Neuron (in vitro differentiated cells): ENCODE measurements around the gene OSBP2.

ENCODE experiments used
- H2AFZ ChIP-seq: one replicate; pipeline ENCODE4 v1.6.1; 2013; ENCODE audit warnings: low read depth, mild to moderate bottlenecking, inconsistent platforms, low read length, moderate library complexity
- H3K27me3 ChIP-seq: one replicate; pipeline ENCODE4 v1.6.1; 2013; ENCODE audit warnings: low read length; ENCODE audit not compliant: insufficient read depth
- H3K36me3 ChIP-seq: one replicate; pipeline ENCODE4 v1.6.1; 2013; ENCODE audit warnings: low read length; ENCODE audit not compliant: insufficient read depth
- H3K4me1 ChIP-seq: one replicate; pipeline ENCODE4 v1.6.1; 2013; ENCODE audit warnings: low read length; ENCODE audit not compliant: insufficient read depth
- H3K4me3 ChIP-seq: 2 replicates; pipeline ENCODE4 v1.5.1; 2013; ENCODE audit warnings: mild to moderate bottlenecking, low read length, moderate library complexity
- H3K9me3 ChIP-seq: one replicate; pipeline ENCODE4 v1.6.1; 2013; ENCODE audit warnings: low read length

OSBP2 gene

DNA sequence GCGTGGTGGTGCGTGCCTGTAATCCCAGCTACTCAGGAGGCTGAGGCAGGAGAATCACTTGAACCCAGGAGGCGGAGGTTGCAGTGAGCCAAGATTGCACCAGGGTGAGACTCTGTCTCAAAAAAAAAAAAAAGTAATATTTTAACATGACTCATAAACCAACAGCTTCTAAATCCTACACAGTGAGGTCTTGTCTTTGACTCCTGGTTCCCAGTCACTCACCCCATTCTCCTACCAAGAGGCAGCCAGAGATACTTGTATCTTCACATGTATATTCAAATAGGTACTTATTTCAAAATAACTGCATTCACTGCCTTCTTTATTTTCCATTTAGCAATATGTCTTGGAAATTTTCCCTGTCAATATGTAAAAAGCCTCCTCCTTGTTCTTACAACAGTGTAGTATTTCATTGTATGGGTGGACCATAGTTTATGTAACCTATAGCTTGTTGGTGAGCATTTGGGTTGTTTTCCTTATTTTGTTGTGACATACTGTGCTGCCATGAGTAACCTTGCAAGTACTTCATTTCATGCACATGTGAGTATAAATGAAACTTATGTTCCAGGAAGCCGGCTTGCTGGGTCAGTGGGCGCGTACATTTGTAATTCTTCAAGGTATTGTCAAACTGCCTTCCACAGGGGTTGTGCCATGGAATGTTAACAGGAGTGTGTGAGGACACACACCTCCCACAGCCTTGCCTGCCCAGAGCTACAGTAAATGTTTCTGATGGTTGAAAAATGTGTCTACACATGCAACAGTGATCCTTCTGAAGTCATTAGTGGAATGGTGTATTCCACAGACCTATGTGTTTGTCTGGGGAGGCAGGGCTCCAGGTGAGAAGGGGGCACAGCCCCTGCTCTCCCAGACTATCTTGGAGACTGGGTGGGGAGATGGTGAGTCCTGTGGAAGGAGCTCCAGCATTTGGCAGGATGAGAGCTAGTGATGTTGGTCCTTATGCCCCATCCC is 47.9 kb downstream of the OSBP2 start:
- Histone ChIP-seq H3K9me3 (no peaks in the 10 kb centered on the region), H2AFZ (no peak overlapping the region), H3K4me1 (no peaks in the 10 kb centered on the region), H3K27me3 (no peaks in the 10 kb centered on the region), H3K36me3 (no peaks in the 10 kb centered on the region), H3K4me3 (no peak overlapping the region)

DNA sequence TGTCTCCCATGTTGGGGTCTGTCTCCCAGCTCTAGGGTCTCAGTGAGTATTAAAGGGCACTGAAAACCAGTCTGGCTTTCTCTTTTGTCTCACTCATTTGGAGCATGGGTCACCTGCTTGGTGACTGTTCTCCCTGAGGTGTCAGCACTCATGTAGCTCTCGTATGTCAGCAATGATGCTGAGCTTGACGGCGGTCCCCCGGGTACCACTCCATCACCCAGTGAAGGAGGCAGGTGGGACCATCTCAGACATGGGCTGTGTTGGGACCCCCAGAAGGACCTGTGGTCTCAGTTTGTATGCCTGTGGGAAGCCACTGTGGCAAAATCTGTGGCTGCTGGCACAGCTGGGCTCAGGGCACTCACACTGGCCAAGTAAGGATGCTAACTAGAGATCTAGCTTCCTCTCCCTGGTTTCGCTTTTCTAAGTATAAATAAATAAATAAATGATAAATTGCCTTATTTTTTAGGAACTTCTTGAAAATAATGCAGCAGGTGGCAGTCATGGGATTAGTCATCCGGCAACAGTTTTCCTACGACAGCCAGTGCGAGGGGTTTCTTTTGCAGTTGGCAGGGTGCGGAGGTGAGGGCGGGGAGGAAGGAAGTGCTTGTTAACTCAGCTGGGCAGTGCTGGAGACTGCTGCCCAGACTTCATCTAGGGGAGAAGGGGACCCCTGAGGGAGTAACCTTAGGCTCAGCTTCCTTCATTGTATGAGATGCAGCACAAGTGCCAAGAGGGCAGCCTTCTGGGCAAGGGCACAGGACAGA is 48.8 kb downstream of the OSBP2 start:
- Histone ChIP-seq H3K4me1 (no peaks in the 10 kb centered on the region), H3K36me3 (no peaks in the 10 kb centered on the region), H3K9me3 (no peaks in the 10 kb centered on the region), H2AFZ (no peak overlapping the region), H3K4me3 (no peak overlapping the region), H3K27me3 (no peaks in the 10 kb centered on the region)

DNA sequence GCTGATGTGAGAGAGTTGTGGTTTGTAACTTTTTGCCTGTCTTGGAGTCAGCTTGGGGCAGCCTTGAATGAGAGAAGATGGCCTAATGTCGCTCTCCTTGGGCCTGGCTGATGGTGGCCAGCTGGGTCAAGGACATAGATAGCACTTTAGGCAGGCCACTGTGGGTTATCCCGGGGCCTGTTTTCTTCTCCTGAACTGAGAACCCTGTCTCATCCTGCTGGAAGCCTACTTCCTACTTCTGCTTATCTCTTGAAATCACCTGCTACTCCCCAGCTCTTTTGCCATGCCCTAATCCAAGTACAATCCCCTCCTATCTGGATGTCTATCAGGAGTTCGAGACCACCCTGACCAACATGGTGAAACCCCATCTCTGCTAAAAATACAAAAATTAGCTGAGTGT is 49.5 kb downstream of the OSBP2 start:
- Histone ChIP-seq H3K9me3 (no peaks in the 10 kb centered on the region), H3K27me3 (no peaks in the 10 kb centered on the region), H3K4me1 (no peaks in the 10 kb centered on the region), H3K4me3 (no peak overlapping the region), H2AFZ (no peak overlapping the region), H3K36me3 (no peaks in the 10 kb centered on the region)

DNA sequence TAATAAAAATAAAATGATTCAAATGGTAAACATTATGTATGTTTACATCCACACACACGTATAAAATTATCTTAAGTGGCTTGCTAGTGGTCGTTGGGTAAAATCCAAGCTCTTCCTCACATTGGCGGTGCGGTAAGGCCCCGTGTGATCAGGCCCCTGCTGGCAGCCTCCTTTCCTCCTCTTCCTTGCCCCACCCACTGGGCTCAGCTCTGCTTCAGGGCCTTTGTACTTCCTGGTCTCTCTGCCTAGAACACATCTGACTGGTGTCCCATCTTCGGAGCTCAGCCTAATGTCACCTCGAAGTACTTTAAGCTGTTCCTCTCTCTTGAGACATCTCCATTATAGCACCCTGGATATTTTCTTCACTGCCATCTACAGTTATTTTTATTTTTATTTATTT is 52.8 kb downstream of the OSBP2 start:
- Histone ChIP-seq H3K27me3 (no peaks in the 10 kb centered on the region), H2AFZ (no peak overlapping the region), H3K4me1 (no peaks in the 10 kb centered on the region), H3K9me3 (no peaks in the 10 kb centered on the region), H3K36me3 (no peaks in the 10 kb centered on the region), H3K4me3 (no peak overlapping the region)

DNA sequence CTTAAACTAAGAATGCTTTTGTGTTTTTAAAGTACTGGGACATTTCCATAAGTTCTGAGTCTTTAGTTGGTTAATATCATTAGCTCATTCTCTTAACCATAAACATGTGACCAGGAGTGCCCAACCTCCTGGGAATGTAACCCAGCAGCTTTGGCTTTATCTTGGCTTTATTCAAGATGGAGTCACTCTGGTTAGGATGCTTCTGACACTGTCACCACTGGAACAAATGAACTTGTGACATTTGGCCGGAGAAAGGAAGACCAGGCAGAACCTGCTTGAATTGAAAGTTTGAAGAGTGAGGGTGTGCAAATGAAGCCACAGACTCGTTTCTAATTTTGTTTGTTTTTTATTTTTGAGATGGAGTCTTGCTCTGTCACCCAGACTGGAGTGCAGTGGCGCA is 54.6 kb downstream of the OSBP2 start:
- H2AFZ ChIP-seq = no peak overlapping the region
- no peaks in the 10 kb centered on the region for H3K27me3 ChIP-seq
- no peaks in the 10 kb centered on the region for H3K9me3 ChIP-seq
- no peaks in the 10 kb centered on the region for H3K36me3 ChIP-seq
- no peaks in the 10 kb centered on the region for H3K4me1 ChIP-seq
- H3K4me3 ChIP-seq = no peak overlapping the region

DNA sequence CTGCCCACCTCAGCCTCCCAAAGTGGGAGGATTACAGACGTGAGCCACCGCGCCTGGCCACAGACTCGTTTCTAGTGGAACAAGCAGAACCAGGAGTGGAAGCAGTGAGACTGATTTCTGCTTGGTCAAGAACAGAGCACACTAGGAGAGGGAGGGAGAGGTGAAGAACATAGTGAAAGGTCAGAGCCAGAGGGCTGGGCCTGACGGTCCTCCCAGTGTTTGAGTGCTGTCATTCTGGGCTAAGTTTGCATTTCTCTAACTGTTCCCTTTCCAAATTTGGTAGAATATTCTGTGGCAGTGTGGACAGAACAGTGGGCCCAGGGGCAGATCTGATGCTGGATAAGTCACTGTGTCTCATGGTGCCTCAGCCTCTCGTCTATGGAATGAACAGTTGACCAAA is 55.2 kb downstream of the OSBP2 start:
- H3K4me3 ChIP-seq = no peak overlapping the region
- H3K36me3 ChIP-seq = no peaks in the 10 kb centered on the region
- no peaks in the 10 kb centered on the region for H3K4me1 ChIP-seq
- H2AFZ ChIP-seq = no peak overlapping the region
- no peaks in the 10 kb centered on the region for H3K9me3 ChIP-seq
- no peaks in the 10 kb centered on the region for H3K27me3 ChIP-seq

DNA sequence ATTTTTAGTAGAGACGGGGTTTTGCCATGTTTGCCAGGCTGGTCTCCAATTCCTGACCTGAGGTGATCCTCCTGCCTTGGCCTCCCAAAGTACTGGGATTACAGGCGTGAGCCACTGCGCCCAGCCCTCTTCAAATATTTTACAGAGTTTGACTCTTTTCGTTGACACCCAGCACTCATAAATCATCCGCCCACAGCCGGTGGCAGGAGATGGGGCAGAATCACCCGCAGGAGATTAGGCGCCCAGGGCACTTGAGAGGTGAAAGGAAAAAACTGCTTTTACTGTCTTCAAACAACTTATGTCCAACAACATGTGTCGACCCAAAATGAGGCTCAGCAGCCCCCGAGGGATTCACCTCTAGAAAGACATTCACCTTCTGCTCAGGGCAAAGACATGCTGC is 56.9 kb downstream of the OSBP2 start:
- H3K4me1 ChIP-seq = no peaks in the 10 kb centered on the region
- no peaks in the 10 kb centered on the region for H3K9me3 ChIP-seq
- H3K27me3 ChIP-seq = no peaks in the 10 kb centered on the region
- no peak overlapping the region for H3K4me3 ChIP-seq
- H3K36me3 ChIP-seq = no peaks in the 10 kb centered on the region
- no peak overlapping the region for H2AFZ ChIP-seq

DNA sequence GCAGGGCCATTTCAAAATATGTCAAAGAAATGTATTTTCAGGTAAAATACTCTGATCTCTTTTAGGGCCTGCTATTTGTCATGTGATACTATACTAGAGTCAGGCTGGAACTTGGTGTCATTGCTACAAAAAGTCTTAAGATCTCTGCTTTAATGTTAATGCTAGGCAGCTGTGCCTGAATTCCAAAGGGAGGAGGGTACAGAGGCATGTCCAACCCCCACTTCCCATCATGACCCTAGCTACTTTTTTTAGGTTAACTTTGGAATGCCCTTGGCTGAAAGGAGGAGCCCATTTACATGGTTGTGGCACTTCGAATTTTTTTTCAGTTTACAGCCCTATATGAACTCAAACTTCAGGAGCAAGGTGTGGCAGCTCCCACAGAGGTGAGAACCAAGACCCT is 58.1 kb downstream of the OSBP2 start:
- Histone ChIP-seq H3K36me3 (no peaks in the 10 kb centered on the region), H3K4me1 (no peaks in the 10 kb centered on the region), H3K9me3 (no peaks in the 10 kb centered on the region), H3K4me3 (no peak overlapping the region), H2AFZ (no peak overlapping the region), H3K27me3 (peaks cover 1% of the 10 kb centered on the region)

DNA sequence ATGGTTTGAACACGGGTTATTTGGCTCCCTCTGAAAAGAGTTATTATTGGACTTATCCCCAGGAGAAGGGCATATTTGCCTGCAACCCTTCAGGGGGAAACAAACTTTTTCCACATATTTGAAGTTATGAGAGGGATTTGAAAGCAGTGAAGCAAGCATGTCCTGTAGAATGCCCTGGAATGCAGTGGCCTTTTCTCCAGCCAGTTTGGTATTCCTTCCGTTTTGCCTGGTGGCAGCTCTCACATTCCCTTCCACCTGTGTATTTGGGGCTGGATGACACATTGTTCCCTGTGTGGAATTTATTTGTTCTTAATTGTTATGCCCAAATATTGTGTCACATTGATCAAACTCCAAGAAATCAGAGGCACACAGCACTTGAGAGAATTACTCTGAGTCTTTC is 59.0 kb downstream of the OSBP2 start:
- H3K9me3 ChIP-seq = no peaks in the 10 kb centered on the region
- H3K4me1 ChIP-seq = no peaks in the 10 kb centered on the region
- H3K4me3 ChIP-seq = no peak overlapping the region
- no peak overlapping the region for H2AFZ ChIP-seq
- no peaks in the 10 kb centered on the region for H3K36me3 ChIP-seq
- H3K27me3 ChIP-seq = peaks cover 2% of the 10 kb centered on the region

DNA sequence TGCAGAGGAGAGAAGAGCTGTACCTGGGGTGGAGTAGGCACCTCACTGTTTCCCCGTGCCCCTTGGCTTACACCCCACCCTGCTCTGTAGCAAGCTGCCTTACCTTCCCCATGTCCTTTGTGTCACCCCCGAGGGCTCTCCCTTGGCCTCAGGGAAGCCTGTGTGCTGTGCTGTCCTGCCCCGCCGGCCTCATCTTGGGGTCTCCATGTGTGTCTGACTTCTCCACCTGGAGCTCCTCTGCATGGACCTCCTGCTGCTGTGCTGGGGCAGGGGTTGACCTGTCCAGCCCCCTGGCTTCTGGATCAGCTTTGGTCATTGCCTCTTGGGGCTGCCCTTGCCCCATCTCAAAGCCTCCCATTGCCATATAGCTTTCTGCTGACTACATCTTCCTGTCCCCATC is 59.8 kb downstream of the OSBP2 start:
- H3K36me3 ChIP-seq = no peaks in the 10 kb centered on the region
- peaks cover 2% of the 10 kb centered on the region for H3K27me3 ChIP-seq
- no peaks in the 10 kb centered on the region for H3K9me3 ChIP-seq
- H3K4me3 ChIP-seq = no peak overlapping the region
- no peaks in the 10 kb centered on the region for H3K4me1 ChIP-seq
- no peak overlapping the region for H2AFZ ChIP-seq

DNA sequence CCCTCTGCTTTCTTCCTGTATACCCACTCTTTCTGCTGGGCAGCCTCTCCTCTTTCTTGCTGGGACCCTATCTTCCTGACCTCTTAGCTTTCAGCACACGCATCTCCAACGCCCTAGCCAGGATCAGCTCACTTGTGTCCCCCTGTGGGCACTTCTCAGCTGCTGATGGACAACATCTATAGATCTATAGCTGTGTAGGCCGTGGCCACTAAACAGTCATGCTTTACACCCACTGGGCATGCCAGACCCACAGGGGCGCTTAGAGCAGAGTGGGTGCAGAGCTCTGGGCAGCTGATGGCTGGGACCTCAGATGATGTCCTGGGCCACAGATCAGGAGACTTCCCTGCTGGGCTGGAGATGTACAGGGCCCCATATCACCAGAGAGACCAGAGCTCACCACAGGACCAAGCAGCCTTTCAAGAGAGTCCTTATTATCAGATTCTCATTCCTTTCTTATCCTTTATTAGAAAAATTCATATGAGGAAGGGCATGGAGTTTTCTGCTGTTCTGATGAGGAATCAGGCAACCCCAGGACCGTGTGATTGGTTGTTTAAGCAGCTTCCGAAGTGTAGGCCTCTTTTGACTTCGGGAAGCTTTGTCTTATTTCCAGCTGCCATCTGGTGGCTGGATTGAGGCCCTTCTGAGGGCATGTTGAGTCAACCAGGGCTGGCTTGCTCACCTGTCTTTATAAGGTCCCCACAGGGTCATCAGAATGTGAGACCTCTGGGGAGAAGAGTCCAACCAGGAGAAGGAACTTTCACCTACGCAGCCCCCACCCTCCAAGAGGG is 60.5 kb downstream of the OSBP2 start:
- Histone ChIP-seq H3K9me3 (no peaks in the 10 kb centered on the region), H3K4me3 (no peak overlapping the region), H3K27me3 (peaks cover 2% of the 10 kb centered on the region), H2AFZ (no peak overlapping the region), H3K36me3 (no peaks in the 10 kb centered on the region), H3K4me1 (no peaks in the 10 kb centered on the region)

DNA sequence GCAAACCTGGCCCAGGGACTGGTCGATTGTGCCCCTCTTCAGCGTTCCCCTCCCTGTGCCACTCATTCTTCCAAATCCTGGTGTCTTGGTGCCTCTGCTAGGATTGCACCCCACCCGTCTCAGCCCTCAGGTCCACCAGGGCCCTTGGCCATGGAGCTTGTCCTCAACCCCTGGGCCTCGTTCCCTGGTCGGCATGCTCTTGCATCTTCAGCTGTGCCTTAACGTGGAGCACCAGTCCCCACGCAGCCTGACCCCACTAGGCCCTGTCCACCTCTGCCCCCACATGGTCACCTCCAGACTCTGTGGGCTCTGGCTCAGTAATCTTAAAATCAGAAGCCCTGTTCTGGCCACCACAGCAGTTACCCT is 61.1 kb downstream of the OSBP2 start:
- no peak overlapping the region for H3K4me3 ChIP-seq
- no peak overlapping the region for H2AFZ ChIP-seq
- H3K27me3 ChIP-seq = peaks cover 2% of the 10 kb centered on the region
- H3K4me1 ChIP-seq = no peaks in the 10 kb centered on the region
- no peaks in the 10 kb centered on the region for H3K36me3 ChIP-seq
- H3K9me3 ChIP-seq = no peaks in the 10 kb centered on the region
